GM13976 (cell line): ENCODE data around the gene SPATC1L.

ENCODE experiments used
- DNase-seq: peaks from one replicate; pipeline ENCODE4 v3.0.0; 2012; ENCODE audit warnings: low spot score
- in situ Hi-C: fragments of 300-500 bp; cut with MboI; formaldehyde crosslinking; loops from one replicate; pipeline ENCODE4 v1.12.0; 2022; ENCODE audit warnings: low sequenced_read_pairs, mixed read lengths, inconsistent platforms; ENCODE audit not compliant: unreplicated experiment
- TF ChIP-seq, protein P1 (sequence below): IDR thresholded peaks from 2 replicates; pipeline ENCODE4 v1.5.1; 2012; ENCODE audit warnings: borderline replicate concordance, mild to moderate bottlenecking; ENCODE audit not compliant: insufficient read depth; ENCODE audit errors: extremely low read depth, missing control alignments, control extremely low read depth

The SPATC1L gene

DNA sequence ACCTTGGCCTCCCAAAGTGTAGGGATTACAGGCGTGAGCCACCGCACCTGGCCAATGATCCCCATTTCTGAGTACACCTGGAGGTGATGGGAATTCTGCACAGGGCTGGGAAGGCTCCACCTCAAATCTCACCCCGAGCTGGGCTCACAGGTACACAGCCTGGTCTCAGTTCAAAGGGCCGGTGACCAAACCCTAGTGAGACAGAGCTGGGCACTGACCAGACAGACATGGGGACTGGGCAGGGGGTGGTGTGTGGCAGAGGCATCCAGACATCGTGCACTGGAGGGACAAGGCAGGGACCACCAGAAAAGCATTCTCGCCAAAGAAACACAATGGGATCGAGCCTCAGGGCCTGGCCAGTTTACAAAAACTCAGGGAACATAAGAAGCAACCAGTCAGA lies 27.1 kb upstream of the SPATC1L start:
- in situ Hi-C loops = no loop called here
- TF ChIP-seq, protein P1, sequence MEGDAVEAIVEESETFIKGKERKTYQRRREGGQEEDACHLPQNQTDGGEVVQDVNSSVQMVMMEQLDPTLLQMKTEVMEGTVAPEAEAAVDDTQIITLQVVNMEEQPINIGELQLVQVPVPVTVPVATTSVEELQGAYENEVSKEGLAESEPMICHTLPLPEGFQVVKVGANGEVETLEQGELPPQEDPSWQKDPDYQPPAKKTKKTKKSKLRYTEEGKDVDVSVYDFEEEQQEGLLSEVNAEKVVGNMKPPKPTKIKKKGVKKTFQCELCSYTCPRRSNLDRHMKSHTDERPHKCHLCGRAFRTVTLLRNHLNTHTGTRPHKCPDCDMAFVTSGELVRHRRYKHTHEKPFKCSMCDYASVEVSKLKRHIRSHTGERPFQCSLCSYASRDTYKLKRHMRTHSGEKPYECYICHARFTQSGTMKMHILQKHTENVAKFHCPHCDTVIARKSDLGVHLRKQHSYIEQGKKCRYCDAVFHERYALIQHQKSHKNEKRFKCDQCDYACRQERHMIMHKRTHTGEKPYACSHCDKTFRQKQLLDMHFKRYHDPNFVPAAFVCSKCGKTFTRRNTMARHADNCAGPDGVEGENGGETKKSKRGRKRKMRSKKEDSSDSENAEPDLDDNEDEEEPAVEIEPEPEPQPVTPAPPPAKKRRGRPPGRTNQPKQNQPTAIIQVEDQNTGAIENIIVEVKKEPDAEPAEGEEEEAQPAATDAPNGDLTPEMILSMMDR = no peak
- no peak for DNase-seq

DNA sequence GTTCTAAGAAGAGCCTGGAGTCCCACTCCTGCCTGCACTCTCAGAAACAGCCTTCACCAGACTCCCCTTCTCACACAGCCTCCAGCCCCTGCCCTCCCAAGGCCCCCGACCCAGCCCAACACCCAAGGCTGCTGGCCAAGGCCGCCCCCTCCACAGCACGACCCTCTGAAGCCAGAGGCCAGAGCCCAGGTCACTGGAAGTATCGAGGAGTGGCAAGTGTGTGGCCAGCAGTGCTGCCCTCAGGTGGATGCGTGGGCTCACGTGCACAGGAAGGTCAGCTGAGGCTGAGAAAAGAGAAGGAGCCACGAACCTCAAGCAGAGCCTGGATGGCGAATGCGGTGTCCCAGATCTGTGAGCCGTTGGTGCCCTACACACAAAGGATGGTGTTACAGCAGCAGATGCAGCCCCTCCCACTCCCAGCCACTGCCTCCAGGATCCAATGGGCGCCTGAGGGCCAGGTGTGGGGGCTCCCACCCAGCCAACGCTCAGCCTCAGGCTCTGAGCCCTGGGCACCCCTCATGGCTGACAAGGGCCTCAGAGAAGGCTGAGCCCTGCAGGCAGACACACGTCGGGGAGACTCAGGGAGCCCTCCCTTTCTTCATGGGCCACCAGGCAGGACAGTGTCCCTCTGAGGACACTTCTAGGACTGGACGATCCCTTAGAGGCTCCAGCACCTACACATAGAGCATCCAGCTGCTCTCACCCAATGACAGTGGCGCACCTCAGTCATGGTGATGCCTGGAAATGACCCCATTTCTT lies 26.3 kb upstream of the SPATC1L start:
- TF ChIP-seq, protein P1 = no peak
- DNase-seq = no peak
- in situ Hi-C loops = no loop called here

DNA sequence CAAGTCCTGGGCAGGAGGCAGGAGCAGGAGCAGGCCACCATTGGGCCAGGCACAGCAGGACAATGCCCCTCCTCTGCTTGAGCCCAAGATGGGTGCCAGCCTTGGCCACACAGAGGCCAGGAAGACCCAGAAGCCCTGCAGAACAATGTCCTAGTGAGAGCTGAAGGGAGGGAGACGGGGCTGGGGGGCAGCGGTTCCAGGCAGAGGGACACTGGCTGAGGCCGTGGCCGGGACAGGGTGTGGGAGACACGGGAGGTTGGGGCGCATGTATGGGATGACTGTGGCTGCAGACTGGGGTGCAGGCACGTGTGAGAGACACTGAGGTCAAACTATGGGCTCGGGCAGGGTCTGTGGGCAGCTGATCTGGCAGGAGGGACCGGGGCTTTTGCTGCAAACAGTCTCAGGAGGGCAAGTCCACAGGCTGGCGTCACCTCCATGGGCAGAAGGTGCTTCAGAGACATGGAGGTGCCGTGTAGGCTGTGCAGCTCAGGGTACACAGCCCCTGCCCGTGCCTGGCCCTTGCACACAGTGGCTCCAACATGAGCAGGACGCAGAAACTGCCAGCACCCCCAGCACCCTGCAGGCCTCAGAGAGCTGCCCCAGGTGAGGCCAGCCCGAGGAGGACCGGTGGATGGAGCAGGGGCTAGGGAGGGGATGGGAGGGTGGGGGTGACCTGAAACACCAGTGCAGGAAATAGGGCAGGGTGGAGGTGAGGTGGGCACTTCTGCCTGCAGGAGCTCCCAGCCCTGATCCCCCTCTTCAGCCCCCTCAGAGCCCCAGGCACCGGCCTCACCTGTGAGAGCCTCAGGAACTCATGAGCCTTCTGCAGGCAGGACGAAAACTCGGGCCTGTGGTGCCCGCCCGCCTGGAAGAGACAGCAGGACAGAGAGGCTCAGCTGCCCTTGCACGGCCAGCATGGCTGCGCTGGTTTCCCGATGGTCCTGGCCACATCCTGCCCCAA lies 24.8 kb upstream of the SPATC1L start:
- TF ChIP-seq, protein P1 = no peak
- no peak for DNase-seq
- in situ Hi-C loops = no loop called here

DNA sequence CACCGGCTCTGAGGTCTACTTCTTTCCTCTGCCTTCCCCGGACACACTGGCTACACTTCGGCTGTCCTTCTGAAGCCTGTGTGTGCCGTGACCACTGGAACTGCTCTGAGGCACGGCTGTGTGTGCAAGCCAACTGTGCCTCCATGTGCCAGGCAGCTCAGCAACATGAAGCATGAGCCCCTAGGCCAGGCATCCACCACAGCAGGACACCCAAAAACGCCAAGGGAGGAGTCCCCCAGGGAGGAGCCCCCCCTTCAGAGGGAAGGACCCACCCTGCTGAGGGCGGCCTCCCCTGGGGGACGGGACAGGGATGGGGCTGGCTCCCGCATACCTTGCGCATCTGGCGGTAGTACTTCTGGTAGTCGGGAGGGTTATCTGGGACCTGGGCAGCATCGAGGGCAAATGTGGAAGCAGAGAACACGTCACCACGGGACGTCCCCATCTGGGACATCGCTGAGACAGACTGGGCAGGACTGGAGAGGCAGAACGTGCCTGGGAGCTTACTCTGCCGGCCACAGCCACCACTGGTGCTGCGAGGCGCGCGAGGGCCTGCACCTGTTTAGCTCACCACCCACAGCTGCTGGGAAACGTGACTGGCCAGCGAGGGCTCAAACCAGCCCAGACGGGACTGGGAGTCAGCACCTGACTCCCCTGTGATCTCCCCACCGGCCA lies 23.8 kb upstream of the SPATC1L start:
- TF ChIP-seq, protein P1 = no peak
- no peak for DNase-seq
- in situ Hi-C loops = no loop called here

DNA sequence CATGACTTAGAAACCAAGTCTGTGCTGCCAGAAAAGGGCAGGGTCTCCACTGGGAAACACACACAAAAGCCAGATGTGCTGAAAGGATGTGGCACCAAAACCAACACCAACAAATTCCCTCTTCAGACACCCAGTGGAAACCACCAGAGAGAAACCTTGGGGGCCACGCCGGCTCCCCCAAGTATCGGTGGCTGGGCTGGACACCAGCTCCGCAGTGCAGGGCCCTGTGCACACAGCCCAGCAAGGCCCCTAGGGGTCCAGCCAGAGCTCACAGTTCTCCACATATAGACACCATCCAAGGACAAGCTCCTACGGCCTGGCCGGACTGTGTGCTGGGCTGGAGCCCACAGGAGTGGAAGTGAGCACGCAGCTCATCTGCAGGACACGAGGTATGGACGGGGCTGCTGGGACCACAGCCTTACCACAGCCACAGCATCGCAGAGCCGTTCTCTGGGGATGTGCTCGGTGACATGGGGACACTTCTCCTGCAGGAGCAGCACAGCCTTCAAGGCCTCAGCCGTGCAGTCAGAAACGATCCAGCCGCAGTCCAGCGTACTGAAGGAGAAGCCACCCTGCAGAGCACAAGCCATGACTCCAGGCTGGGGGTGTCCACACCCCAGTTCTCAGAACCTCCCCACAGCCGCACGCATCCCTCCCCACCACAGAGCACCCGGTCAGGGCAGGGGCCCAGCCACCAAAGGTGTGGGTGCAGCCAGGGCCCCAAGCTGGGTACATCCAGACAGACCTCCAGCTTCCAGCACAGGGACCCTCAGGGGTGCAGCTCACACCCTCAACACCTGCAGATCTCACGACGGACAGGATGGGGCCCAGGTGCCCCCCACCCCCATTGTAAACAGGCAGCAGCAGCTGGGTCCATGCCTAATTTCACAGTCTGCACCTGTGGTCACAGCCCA lies 23.0 kb upstream of the SPATC1L start:
- in situ Hi-C loops = no loop called here
- no peak for DNase-seq

More for the DNA sequence above, 23.0 kb upstream of the SPATC1L start:
- TF ChIP-seq, protein P1 = no peak
